ENCODE data around the gene BBS9. TPM values are rescaled to one million over a fixed set of nuclear protein-coding genes. Genes with fewer than 3 reads are reported as not detected.
A peak's percentile ranks its signal among the peaks of the same experiment; 100 is the strongest.

BBS9 gene
- total RNA-seq, 1 experiment from 2014 or later: 9.4 TPM

- H3K27ac Mint-ChIP-seq (ENCODE audit: unreplicated experiment): no peak overlapping the region
- H3K27me3 Mint-ChIP-seq (ENCODE audit: unreplicated experiment): peaks cover 72% of the 10 kb centered on the region
- H3K9me3 Mint-ChIP-seq (ENCODE audit: low read depth, unreplicated experiment): peaks cover 3% of the 10 kb centered on the region
- no peaks in the 10 kb centered on the region for H3K4me1 Mint-ChIP-seq (ENCODE audit: low read depth, unreplicated experiment)
- peaks cover 6% of the 10 kb centered on the region for H3K36me3 Mint-ChIP-seq (ENCODE audit: insufficient read depth, unreplicated experiment)
- no peak for DNase-seq
- intact Hi-C loops (cut with micrococcal nuclease; ENCODE audit: unreplicated experiment): no loop called here
- CTCF ChIA-PET: no interaction called here
- BruUV-seq (replicated peaks): no TSS peak
- no peak for TF ChIP-seq CTCF (IDR thresholded peaks at IDR 0.05; ENCODE audit: unreplicated experiment)
- no peak overlapping the region for H3K4me3 Mint-ChIP-seq (ENCODE audit: low read depth, unreplicated experiment)
Measured at GRCh38 chr7:33114976-33115375, 14.4 kb upstream of the BBS9 start.

- CTCF ChIA-PET: no interaction called here
- Mint-ChIP-seq H3K4me3 (ENCODE audit: low read depth, unreplicated experiment) (no peak overlapping the region), H3K27me3 (ENCODE audit: unreplicated experiment) (peaks cover 52% of the 10 kb centered on the region), H3K36me3 (ENCODE audit: insufficient read depth, unreplicated experiment) (no peaks in the 10 kb centered on the region), H3K4me1 (ENCODE audit: low read depth, unreplicated experiment) (no peaks in the 10 kb centered on the region), H3K9me3 (ENCODE audit: low read depth, unreplicated experiment) (peaks cover 7% of the 10 kb centered on the region), H3K27ac (ENCODE audit: unreplicated experiment) (no peak overlapping the region)
- DNase-seq: no peak
- TF ChIP-seq CTCF (IDR thresholded peaks at IDR 0.05; ENCODE audit: unreplicated experiment): no peak
- BruUV-seq (replicated peaks): no TSS peak
- intact Hi-C loops (cut with micrococcal nuclease; ENCODE audit: unreplicated experiment): no loop called here
Measured at GRCh38 chr7:33118383-33118782, 11.0 kb upstream of the BBS9 start.

GRCh38 chr7:33127085-33127484 lies 2.3 kb upstream of the BBS9 start:
- Mint-ChIP-seq H3K4me1 (ENCODE audit: low read depth, unreplicated experiment) (no peaks in the 10 kb centered on the region), H3K9me3 (ENCODE audit: low read depth, unreplicated experiment) (no peaks in the 10 kb centered on the region), H3K27ac (ENCODE audit: unreplicated experiment) (no peak overlapping the region), H3K4me3 (ENCODE audit: low read depth, unreplicated experiment) (no peak overlapping the region), H3K36me3 (ENCODE audit: insufficient read depth, unreplicated experiment) (peaks cover 20% of the 10 kb centered on the region), H3K27me3 (ENCODE audit: unreplicated experiment) (no peaks in the 10 kb centered on the region)
- no TSS peak for BruUV-seq (replicated peaks)
- CTCF ChIA-PET: no interaction called here
- no peak for DNase-seq
- intact Hi-C loops (cut with micrococcal nuclease; ENCODE audit: unreplicated experiment): no loop called here
- TF ChIP-seq CTCF (IDR thresholded peaks at IDR 0.05; ENCODE audit: unreplicated experiment): no peak

- intact Hi-C loops (cut with micrococcal nuclease; ENCODE audit: unreplicated experiment): no loop called here
- Mint-ChIP-seq H3K4me1 (ENCODE audit: low read depth, unreplicated experiment) (no peaks in the 10 kb centered on the region), H3K36me3 (ENCODE audit: insufficient read depth, unreplicated experiment) (peaks cover 20% of the 10 kb centered on the region), H3K27me3 (ENCODE audit: unreplicated experiment) (no peaks in the 10 kb centered on the region), H3K27ac (ENCODE audit: unreplicated experiment) (peak overlapping the region; percentile 78), H3K4me3 (ENCODE audit: low read depth, unreplicated experiment) (peak overlapping the region; percentile 91), H3K9me3 (ENCODE audit: low read depth, unreplicated experiment) (no peaks in the 10 kb centered on the region)
- CTCF ChIA-PET: interaction anchor here (0.7 to 1.1 kb wide), 2 partner anchors 20 to 468 kb away, joined by 3 to 5 read pairs; no protein-coding TSS in a partner anchor
- TF ChIP-seq CTCF (IDR thresholded peaks at IDR 0.05; ENCODE audit: unreplicated experiment): no peak
- BruUV-seq (replicated peaks): TSS peak; percentile 86
- DNase-seq: no peak
Measured at GRCh38 chr7:33128631-33128989, 754 bp upstream of the BBS9 start.

GRCh38 chr7:33129806-33130153 lies 416 bp downstream of the BBS9 start:
- no peaks in the 10 kb centered on the region for H3K9me3 Mint-ChIP-seq (ENCODE audit: low read depth, unreplicated experiment)
- DNase-seq: no peak
- peaks cover 20% of the 10 kb centered on the region for H3K36me3 Mint-ChIP-seq (ENCODE audit: insufficient read depth, unreplicated experiment)
- intact Hi-C loops (cut with micrococcal nuclease; ENCODE audit: unreplicated experiment): no loop called here
- H3K4me1 Mint-ChIP-seq (ENCODE audit: low read depth, unreplicated experiment): no peaks in the 10 kb centered on the region
- H3K27me3 Mint-ChIP-seq (ENCODE audit: unreplicated experiment): no peaks in the 10 kb centered on the region
- CTCF ChIA-PET: no interaction called here
- H3K27ac Mint-ChIP-seq (ENCODE audit: unreplicated experiment): peak overlapping the region; percentile 78
- BruUV-seq (replicated peaks): no TSS peak
- TF ChIP-seq CTCF (IDR thresholded peaks at IDR 0.05; ENCODE audit: unreplicated experiment): no peak
- peak overlapping the region; percentile 91 for H3K4me3 Mint-ChIP-seq (ENCODE audit: low read depth, unreplicated experiment)

Measured in Calu3 (cell line).